Measurements from ENCODE around the gene IL36B.

Gene IL36B

DNA sequence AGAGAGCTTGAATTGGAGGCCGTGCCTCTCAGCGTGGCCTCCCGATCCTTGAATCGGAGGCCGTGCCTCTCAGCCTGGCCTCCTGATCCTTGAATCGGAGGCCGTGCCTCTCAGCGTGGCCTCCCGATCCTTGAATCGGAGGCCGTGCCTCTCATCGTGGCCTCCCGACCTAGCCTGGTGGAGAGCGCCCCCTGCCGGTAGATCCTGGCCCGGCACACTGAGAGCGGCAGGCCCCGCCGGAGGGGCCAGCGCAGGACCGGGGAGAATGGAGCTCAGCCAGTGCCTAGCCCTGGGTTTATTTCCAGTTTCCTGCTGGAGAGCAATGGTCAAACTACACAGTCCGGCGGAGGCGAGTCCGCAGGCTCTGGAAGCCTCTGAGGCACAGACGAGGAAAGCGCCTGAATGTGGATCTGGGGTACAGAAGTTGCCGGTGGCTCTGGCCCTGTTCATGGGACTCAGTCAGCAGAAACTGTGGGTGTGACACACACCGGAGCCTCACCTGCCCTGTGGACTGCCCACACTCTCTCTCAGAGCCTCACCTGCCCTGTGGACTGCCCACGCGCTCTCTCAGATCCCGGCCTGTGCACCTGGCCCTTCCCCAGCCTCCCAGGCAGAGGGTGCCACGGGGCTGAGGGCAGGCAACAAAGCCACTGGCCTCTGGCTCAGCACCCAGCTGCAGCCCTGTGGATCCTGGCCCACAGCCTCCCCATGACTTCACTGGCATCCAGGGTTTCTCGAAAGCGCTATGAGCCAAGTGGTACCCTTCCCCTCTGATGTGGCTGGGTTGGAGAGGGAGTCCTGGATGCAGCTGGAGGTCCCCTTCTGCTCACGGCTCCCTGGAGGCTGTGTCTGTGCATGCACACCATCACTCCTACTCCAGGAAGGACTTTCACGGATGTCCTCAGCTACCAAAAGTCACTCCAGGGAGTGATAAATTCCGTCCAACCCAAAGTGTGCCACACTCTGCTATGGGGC lies 1.5 kb downstream of the IL36B start:
- DNase-seq, result no peak

DNA sequence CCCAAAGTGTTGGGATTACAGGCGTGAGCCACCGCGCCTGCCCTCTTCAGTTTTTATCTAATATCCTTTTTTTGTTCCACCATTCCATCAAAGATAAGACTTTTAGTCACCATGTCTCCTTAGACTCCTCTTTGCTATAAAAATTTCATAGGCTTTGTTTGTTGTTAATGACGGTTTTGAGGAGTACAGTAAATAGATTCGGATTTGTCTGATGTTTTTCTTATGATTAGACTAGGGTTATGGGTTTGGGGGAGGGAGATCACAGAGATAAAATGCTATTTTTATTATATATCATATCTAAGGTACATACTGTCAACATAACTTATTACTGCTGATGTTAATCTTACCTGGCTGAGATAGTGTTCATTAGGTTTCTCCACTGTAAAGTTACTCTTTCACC lies 6.2 kb downstream of the IL36B start:
- no peak for DNase-seq

DNA sequence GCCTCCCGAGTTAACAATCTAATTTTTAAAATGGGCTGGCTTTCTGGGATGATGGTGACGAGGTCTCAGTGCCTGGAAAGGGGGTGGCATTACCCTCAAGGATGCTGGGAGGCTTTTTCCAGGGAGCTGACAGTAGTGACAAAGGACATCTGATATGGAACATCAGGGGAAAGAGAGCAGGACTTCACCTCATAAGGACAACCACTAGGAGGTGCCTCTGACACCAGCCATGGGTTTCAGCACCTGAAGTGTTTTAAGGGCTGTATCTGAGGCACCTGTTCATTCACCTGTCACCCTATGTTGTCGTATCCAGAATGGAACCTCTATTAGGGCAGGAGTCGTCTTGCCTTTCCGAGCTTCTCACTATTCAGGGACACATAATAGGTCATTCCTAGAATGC lies 10.8 kb downstream of the IL36B start:
- DNase-seq, result no peak

DNA sequence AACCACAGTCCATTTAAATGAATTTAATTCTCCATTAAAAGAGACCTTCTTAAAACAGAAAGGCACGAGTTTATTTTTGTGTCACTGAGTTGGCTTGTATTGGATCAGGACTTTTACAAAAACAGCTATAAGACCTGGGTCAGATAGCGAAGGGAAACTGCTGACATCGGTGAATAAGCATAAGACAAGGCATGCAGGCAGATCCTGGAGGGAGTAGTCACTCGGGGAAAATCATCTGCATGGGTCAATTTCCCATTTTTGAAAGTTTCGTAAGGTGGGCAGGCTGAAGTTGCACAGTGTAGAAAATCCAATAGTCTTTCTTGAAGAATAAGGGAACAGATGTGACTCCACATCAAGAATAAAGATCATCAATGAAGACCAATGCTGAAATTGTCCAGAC lies 12.9 kb downstream of the IL36B start:
- no peak for DNase-seq

GRCh38 chr2:113039158-113039557 lies 13.5 kb downstream of the IL36B start:
- DNase-seq, result no peak

- DNase-seq, result no peak
These were observed 14.4 kb downstream of the IL36B start for GRCh38 chr2:113038291-113038690.

- no peak for DNase-seq
These were observed 15.9 kb downstream of the IL36B start for GRCh38 chr2:113036763-113037162.

DNA sequence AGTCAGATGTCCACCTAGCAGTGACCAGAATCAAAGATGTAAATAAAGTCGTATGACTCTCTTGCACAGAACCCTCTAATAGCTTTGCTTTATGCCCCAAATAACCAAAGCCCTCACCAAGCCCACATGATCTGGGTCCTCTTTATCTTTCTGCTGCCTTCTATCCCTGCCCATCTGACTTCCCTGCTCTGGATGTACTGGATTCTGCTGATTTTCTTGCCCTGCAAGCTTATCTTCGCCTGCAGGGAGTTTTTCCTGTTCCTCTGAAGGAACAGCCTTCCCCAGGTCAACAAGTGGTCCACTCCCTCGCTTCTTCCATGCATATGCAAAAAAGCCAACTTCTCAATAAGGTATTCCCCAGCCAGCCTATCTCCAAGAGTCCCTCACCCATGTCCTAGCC lies 18.7 kb downstream of the IL36B start:
- DNase-seq, result no peak

GRCh38 chr2:113032737-113033136 lies 19.9 kb downstream of the IL36B start:
- DNase-seq, result no peak

GRCh38 chr2:113028112-113028511 lies 24.6 kb downstream of the IL36B start:
- DNase-seq, result no peak

GRCh38 chr2:113027691-113028090 lies 25.0 kb downstream of the IL36B start:
- DNase-seq, result no peak

GRCh38 chr2:113025737-113026136 lies 26.9 kb downstream of the IL36B start:
- DNase-seq, result no peak

DNA sequence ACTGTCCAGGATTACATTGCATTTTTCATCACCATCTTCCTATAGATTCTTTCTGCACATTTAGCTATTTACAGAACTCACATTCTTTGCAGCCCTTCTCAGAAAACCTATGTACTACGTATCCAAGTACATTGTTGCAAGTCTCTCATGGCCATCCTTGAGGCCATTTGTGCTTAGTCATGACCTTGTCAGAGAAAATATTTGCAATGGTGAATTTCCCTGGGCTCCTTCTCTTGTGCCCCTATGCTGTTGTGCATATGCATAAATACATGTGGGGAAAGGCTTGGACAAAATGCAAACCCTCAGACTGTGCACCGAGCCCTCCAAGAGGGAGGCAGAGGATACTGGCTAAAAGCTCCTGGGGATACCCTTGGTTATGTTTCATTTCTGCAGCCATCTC lies 27.9 kb downstream of the IL36B start:
- no peak for DNase-seq

GRCh38 chr2:113021312-113021711 lies 31.4 kb downstream of the IL36B start:
- no peak for DNase-seq

- no peak for DNase-seq
These were observed 34.2 kb downstream of the IL36B start for GRCh38 chr2:113018509-113018908.

GRCh38 chr2:113015655-113016054 lies 37.0 kb downstream of the IL36B start:
- DNase-seq, result no peak

DNA sequence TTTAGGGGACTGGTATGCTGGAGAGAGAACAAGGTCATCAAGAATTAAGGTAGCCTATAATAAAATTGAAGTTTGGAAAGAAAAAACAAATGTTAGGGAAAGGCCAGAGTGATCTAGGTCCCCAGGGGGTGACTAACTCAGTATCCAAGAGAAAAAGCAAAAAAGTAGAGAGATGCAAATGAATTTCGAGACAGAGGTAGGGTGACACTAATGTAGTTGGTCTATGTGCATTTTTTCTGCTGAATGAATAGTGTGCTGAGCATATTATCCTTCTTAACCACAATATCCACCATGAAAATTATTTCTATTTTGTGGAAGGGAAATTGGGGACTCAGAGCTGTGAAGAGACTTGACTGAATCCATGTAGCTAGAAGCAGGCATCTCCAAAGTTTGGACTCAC lies 37.6 kb downstream of the IL36B start:
- no peak for DNase-seq

- no peak for DNase-seq
These were observed 38.6 kb downstream of the IL36B start for GRCh38 chr2:113014067-113014466.

DNA sequence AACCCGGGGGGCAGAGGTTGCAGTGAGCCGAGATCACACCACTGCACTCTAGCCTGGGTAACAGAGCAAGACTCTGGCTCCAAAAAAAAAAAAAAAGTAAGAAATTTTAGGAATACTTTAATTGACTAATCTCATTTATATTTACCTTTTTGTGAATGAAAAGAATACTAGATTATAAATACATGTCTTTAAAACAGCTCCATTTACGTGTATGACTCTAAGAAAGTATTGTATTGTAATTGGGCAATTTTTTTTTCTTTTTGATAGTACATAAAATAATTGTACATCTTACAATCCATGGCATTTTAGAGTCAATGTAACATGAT lies 39.4 kb downstream of the IL36B start:
- no peak for DNase-seq

DNA sequence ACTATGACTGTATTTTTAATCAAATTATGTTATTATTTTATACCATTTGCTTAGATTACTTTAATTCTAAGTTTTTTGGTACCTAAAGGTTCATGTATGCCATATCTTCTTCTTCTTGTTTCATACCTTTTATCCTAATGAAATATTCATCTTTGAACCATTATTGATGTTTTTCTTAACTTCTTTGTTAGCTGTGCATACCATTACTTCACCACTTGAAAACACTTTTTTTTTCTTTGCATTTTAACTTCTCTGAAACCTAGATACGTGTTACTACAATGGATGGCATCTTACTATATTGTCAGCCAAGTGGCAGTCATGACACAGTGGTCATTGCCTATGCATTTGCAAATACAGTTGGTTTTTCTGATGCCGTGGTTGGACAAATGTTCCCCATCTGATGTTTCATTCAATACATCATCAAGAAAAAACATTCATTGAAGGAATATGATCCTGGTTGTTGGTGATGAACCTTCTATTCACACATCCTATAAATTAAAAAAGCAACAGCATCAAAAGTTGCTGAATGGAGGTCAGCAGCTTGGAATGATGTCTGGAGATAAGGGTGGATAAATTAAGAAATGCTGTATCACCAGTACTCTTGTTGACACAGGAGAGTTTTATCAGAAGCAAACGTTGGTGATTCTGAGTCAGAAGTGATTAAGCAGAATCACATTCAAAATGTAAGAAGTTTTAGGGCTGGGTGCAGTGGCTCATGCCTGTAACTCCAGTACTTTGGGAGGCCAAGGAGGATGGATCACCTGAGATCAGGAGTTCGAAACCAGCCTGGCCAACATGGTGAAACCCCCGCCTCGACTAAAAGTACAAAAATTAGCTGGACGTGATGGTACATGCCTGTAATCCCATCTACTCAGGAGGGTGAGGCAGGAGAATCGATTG lies 40.0 kb downstream of the IL36B start:
- DNase-seq, result no peak

- DNase-seq, result no peak
These were observed 41.6 kb downstream of the IL36B start for GRCh38 chr2:113011108-113011507.

DNA sequence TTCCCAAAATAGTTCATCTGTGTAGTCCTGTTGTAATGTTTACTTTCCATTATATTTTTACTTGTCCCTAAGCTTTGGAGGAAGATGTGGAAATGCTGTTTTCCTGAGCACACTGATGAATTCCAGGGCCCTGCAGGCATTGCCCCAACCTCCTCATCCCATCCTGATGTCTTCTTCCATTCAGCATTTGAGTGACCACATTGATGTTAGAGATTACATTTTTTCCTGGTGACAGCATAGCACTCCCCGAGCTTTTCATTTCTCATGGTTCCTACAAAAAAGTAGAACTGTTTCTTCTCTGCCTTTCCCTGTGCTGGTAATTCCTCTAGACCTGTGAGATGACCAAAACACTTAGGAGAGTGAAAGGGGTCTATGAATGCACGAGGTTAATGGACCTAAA lies 42.6 kb downstream of the IL36B start:
- DNase-seq, result no peak

DNA sequence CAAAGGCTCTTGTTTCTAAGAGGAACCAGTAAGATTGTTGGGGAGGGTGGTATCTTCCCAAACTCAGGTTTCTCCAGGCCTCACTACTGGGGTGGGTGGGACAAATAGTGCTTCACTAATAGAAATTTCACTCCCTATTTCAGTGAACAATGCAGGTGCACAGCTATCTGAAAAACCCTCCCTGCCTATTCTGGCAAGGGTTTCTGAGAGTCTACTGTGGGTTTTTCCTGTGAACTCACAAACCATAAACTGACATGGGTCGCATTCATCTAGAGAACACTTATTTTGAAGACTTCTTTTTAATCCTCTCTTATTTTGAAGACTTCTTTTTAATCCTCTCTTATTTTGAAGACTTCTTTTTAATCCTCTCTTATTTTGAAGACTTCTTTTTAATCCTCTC lies 43.0 kb downstream of the IL36B start:
- DNase-seq, result no peak

DNA sequence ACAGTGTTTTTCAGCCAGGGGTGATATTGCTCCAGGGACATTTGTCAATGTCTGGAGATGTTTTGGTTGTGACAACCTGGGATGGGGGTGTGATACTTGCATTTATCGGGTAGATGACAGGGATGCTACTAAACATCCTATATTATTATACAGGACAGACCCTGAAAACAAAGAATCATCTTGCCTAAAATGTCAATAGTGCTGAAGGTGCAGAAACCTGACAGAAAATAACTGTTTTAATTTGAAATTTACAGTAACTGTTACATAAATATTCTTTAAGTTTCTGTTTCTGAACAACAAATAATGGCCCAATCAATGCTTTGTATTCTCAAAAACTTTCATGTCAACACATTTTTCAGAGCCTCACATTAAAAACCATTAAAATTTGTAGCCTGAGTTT lies 45.4 kb downstream of the IL36B start:
- DNase-seq, result no peak
